Endothelial cell of umbilical vein (primary cell): ENCODE data around the gene CMSS1. TPM values are rescaled to one million over a fixed set of nuclear protein-coding genes. Genes with fewer than 3 reads are reported as not detected.

Source experiments
- BruUV-seq: library from RNA; stranded (reverse); fragments of 400-500 nt; replicated peaks from 2 replicates; lab custom pipeline; 2021; lab: Mats Ljungman, UMichigan
- CTCF ChIA-PET: fragments of 300-600, 350-600 bp; sonication (Branson Sonifier 250); formaldehyde crosslinking; loops from one replicate; lab custom pipeline; 2021; ENCODE audit warnings: antibody characterized with exemption, inconsistent platforms; lab: Charles Lee
- POLR2A ChIA-PET: fragments of 300-600, 350-600 bp; sonication (Branson Sonifier 250); formaldehyde crosslinking; loops from one replicate; lab custom pipeline; 2021; ENCODE audit warnings: antibody characterized with exemption, inconsistent platforms; lab: Charles Lee
- DNase-seq: peaks from one replicate; pipeline ENCODE4 v3.0.0-alpha.2; 2011; ENCODE audit warnings: low read depth, low spot score
- FAIRE-seq: peaks from 2 replicates; lab custom pipeline; 2011; peaks lifted over from hg19 to GRCh38; lab: Jason Lieb, UNC
- H2AFZ ChIP-seq: 2 replicates; pipeline ENCODE4 v1.6.0; 2012; ENCODE audit warnings: low read depth, low read length, control low read depth, inconsistent platforms
- H3K27ac ChIP-seq: 2 replicates; pipeline ENCODE4 v1.5.1; 2011; ENCODE audit warnings: low read depth, mild to moderate bottlenecking, control low read depth, low read length, moderate library complexity; ENCODE audit not compliant: insufficient read depth
- H3K27me3 ChIP-seq, 2 experiments: 2 replicates each; pipeline versions ENCODE4 v1.6.0 to v1.6.1; 2011; ENCODE audit warnings: low read length in 2 of 2, mixed read lengths in 1 of 2; ENCODE audit not compliant: control insufficient read depth in 2 of 2, insufficient read depth in 2 of 2
- H3K36me3 ChIP-seq, 2 experiments: 2 replicates in 1 of 2; 3 replicates in 1 of 2; pipeline ENCODE4 v1.5.1; 2011; ENCODE audit warnings: low read length in 2 of 2, mild to moderate bottlenecking in 1 of 2, moderate library complexity in 1 of 2; ENCODE audit not compliant: control insufficient read depth in 2 of 2, insufficient read depth in 2 of 2; ENCODE audit errors: extremely low read depth in 1 of 2
- H3K4me1 ChIP-seq: 3 replicates; pipeline ENCODE4 v1.5.1; 2011; ENCODE audit warnings: mild to moderate bottlenecking, low read length; ENCODE audit not compliant: control insufficient read depth, insufficient read depth; ENCODE audit errors: extremely low read depth
- H3K4me2 ChIP-seq: 2 replicates; pipeline ENCODE4 v1.6.1; 2011; ENCODE audit warnings: low read length, control low read depth, mixed read lengths; ENCODE audit not compliant: insufficient read depth
- H3K4me3 ChIP-seq, 3 experiments: fragments of 200-600 bp in 1 of 3; sonication (generic), shearing (Covaris generic) in 1 of 3; replicated peaks in 1 of 3; 2 replicates each; pipeline ENCODE4 v1.5.1; 2011 to 2016; ENCODE audit warnings: control low read depth in 3 of 3, low read length in 3 of 3, mild to moderate bottlenecking in 2 of 3, inconsistent platforms in 1 of 3, low read depth in 1 of 3, moderate library complexity in 1 of 3; ENCODE audit not compliant: insufficient read depth in 1 of 3
- H3K79me2 ChIP-seq: 2 replicates; pipeline ENCODE4 v1.6.0; 2012; ENCODE audit warnings: low read length, inconsistent platforms; ENCODE audit not compliant: control insufficient read depth, insufficient read depth
- H3K9ac ChIP-seq: replicated peaks from 2 replicates; pipeline ENCODE3; 2011; ENCODE audit warnings: low read length, control low read depth; ENCODE audit not compliant: insufficient read depth; ENCODE audit errors: extremely low read depth
- H3K9me1 ChIP-seq: replicated peaks from 3 replicates; pipeline ENCODE4 v1.6.0; 2011; ENCODE audit warnings: mild to moderate bottlenecking, low read length; ENCODE audit not compliant: control insufficient read depth, insufficient read depth; ENCODE audit errors: extremely low read depth
- H3K9me3 ChIP-seq: replicated peaks from 2 replicates; pipeline ENCODE4 v1.5.1; 2012; ENCODE audit warnings: low read length, inconsistent platforms; ENCODE audit not compliant: control insufficient read depth, insufficient read depth
- H4K20me1 ChIP-seq: replicated peaks from 2 replicates; pipeline ENCODE3; 2011; ENCODE audit warnings: mild to moderate bottlenecking, low read length; ENCODE audit not compliant: control insufficient read depth, insufficient read depth; ENCODE audit errors: extremely low read depth
- CTCF ChIP-seq, 2 donors: IDR thresholded peaks; 1 replicate in 1 of 2; 2 replicates in 1 of 2; pipeline ENCODE4 v1.5.1; 2011; ENCODE audit warnings: low read length in 2 of 2, mild to moderate bottlenecking in 2 of 2, moderate library complexity in 2 of 2, control low read depth in 1 of 2, inconsistent platforms in 1 of 2, low read depth in 1 of 2; ENCODE audit not compliant: insufficient read depth in 1 of 2; ENCODE audit errors: extremely low read depth in 1 of 2
- EZH2 ChIP-seq: IDR thresholded peaks from 2 replicates; pipeline ENCODE4 v1.6.1; 2012; ENCODE audit warnings: borderline replicate concordance, low read depth, mild to moderate bottlenecking, moderate library complexity, low read length, inconsistent platforms; ENCODE audit not compliant: severe bottlenecking
- FOS ChIP-seq: IDR thresholded peaks from 2 replicates; pipeline ENCODE4 v1.6.1; 2011; ENCODE audit warnings: mild to moderate bottlenecking, low read length, moderate library complexity, borderline replicate concordance; ENCODE audit not compliant: insufficient read depth
- GATA2 ChIP-seq: IDR thresholded peaks from 2 replicates; pipeline ENCODE4 v1.7.0; 2011; ENCODE audit warnings: low read depth, mild to moderate bottlenecking, moderate library complexity, mixed read lengths, low read length; ENCODE audit not compliant: insufficient read length, insufficient read depth
- JUN ChIP-seq: IDR thresholded peaks from 2 replicates; pipeline ENCODE4 v1.6.1; 2011; ENCODE audit warnings: borderline replicate concordance, low read depth; ENCODE audit not compliant: insufficient read length, insufficient read depth
- MAX ChIP-seq: IDR thresholded peaks from 2 replicates; pipeline ENCODE4 v1.6.1; 2011; ENCODE audit not compliant: insufficient read depth, insufficient read length
- MYC ChIP-seq: IDR thresholded peaks from one replicate; pipeline ENCODE4 v1.6.1; 2011; ENCODE audit warnings: mild to moderate bottlenecking, low read depth, low read length
- POLR2A ChIP-seq: IDR thresholded peaks from 2 replicates; pipeline ENCODE4 v1.6.1; 2012; ENCODE audit warnings: low read depth, mild to moderate bottlenecking, control low read depth, low read length
- POLR2AphosphoS5 ChIP-seq: IDR thresholded peaks from 2 replicates; pipeline ENCODE4 v1.6.1; 2012; ENCODE audit warnings: low read depth, mild to moderate bottlenecking, control low read depth, low read length, moderate library complexity; ENCODE audit not compliant: insufficient read depth
- dilution Hi-C: fragments of 300-500 bp; cut with MboI; formaldehyde crosslinking; loops from one replicate; pipeline ENCODE4 v1.15.0; 2019; ENCODE audit warnings: low sequenced_read_pairs; ENCODE audit not compliant: extremely low pct_ligation_motif_present
- intact Hi-C: fragments of 100-400 bp; cut with micrococcal nuclease; formaldehyde crosslinking; loops from one replicate; pipeline ENCODE4 v1.10.0; 2022
- polyA plus RNA-seq, 4 experiments: library from polyadenylated mRNA; depleted of rRNA in 3 of 4; stranded (reverse) in 3 of 4; unstranded in 1 of 4; fragments of >200 nt; gene quantifications; 2 replicates each; pipeline versions ENCODE4 v1.2.1 to v1.2.3, GENCODE V29; 2011 to 2012; ENCODE audit warnings: missing spikeins in 1 of 4
- total RNA-seq: library from RNA; stranded (reverse); gene quantifications from 2 replicates; pipeline ENCODE4 v1.2.3, GENCODE V29; 2021

The CMSS1 gene
- total and polyA plus RNA-seq, 2 donors (not counting 3 experiments of a cell fraction or from before 2014, with no cell fraction given) = 9.7 to 60.6 TPM

GRCh38 chr3:100063929-100064461 lies 246.3 kb downstream of the CMSS1 start:
- Histone ChIP-seq H3K36me3 (no peaks in the 10 kb centered on the region), H3K4me1 (peaks cover 2% of the 10 kb centered on the region), H3K9ac (no peak overlapping the region), H3K9me1 (no peaks in the 10 kb centered on the region), H3K4me2 (no peak overlapping the region), H3K27me3 (no peaks in the 10 kb centered on the region), H3K27ac (no peak overlapping the region), H2AFZ (no peak overlapping the region), H4K20me1 (no peaks in the 10 kb centered on the region), H3K79me2 (no peaks in the 10 kb centered on the region), H3K4me3 (no peak overlapping the region), H3K9me3 (no peaks in the 10 kb centered on the region)
- POLR2A ChIA-PET = interaction anchor here (0.7 kb wide), 1 partner anchor 23 kb away, joined by 5 read pairs; no protein-coding TSS in a partner anchor
- CTCF ChIA-PET = interaction anchor here (0.8 to 1.6 kb wide), 6 partner anchors 17 to 232 kb away, joined by 3 to 8 read pairs (median 4); no protein-coding TSS in a partner anchor
- FAIRE-seq (no peak), DNase-seq (no peak)
- dilution Hi-C loops = no loop called here
- BruUV-seq = no TSS peak
- intact Hi-C loops = loop anchor here (10.0 kb wide), 1 partner anchor 531 kb away; no protein-coding TSS in a partner anchor
- TF ChIP-seq EZH2 = no peak
- TF ChIP-seq JUN = no peak
- TF ChIP-seq POLR2AphosphoS5 = no peak
- no peak for TF ChIP-seq GATA2
- no peak for TF ChIP-seq CTCF (IDR thresholded peaks at IDR 0.05; ENCODE audit: extremely low read depth in 1 of 2, insufficient read depth in 1 of 2, low read depth in 1 of 2, low read length in 2 of 2)
- no peak for TF ChIP-seq MAX
- TF ChIP-seq POLR2A = no peak
- TF ChIP-seq FOS = no peak
- TF ChIP-seq MYC = no peak
